Endothelial cell of umbilical vein (primary cell): Measurements from ENCODE around the gene KIF23. TPM values are rescaled to one million over a fixed set of nuclear protein-coding genes. Genes with fewer than 3 reads are reported as not detected.

ENCODE experiments used
- BruUV-seq: library from RNA; stranded (reverse); fragments of 400-500 nt; replicated peaks from 2 replicates; lab custom pipeline; 2021; lab: Mats Ljungman, UMichigan
- CTCF ChIA-PET: fragments of 300-600, 350-600 bp; sonication (Branson Sonifier 250); formaldehyde crosslinking; loops from one replicate; lab custom pipeline; 2021; ENCODE audit warnings: antibody characterized with exemption, inconsistent platforms; lab: Charles Lee
- POLR2A ChIA-PET: fragments of 300-600, 350-600 bp; sonication (Branson Sonifier 250); formaldehyde crosslinking; loops from one replicate; lab custom pipeline; 2021; ENCODE audit warnings: antibody characterized with exemption, inconsistent platforms; lab: Charles Lee
- DNase-seq: peaks from one replicate; pipeline ENCODE4 v3.0.0-alpha.2; 2011; ENCODE audit warnings: low read depth, low spot score
- FAIRE-seq: peaks from 2 replicates; lab custom pipeline; 2011; peaks lifted over from hg19 to GRCh38; lab: Jason Lieb, UNC
- H2AFZ ChIP-seq: 2 replicates; pipeline ENCODE4 v1.6.0; 2012; ENCODE audit warnings: low read depth, low read length, control low read depth, inconsistent platforms
- H3K27ac ChIP-seq: 2 replicates; pipeline ENCODE4 v1.5.1; 2011; ENCODE audit warnings: low read depth, mild to moderate bottlenecking, control low read depth, low read length, moderate library complexity; ENCODE audit not compliant: insufficient read depth
- H3K27me3 ChIP-seq, 2 experiments: 2 replicates each; pipeline versions ENCODE4 v1.6.0 to v1.6.1; 2011; ENCODE audit warnings: low read length in 2 of 2, mixed read lengths in 1 of 2; ENCODE audit not compliant: control insufficient read depth in 2 of 2, insufficient read depth in 2 of 2
- H3K36me3 ChIP-seq, 2 experiments: 2 replicates in 1 of 2; 3 replicates in 1 of 2; pipeline ENCODE4 v1.5.1; 2011; ENCODE audit warnings: low read length in 2 of 2, mild to moderate bottlenecking in 1 of 2, moderate library complexity in 1 of 2; ENCODE audit not compliant: control insufficient read depth in 2 of 2, insufficient read depth in 2 of 2; ENCODE audit errors: extremely low read depth in 1 of 2
- H3K4me1 ChIP-seq: 3 replicates; pipeline ENCODE4 v1.5.1; 2011; ENCODE audit warnings: mild to moderate bottlenecking, low read length; ENCODE audit not compliant: control insufficient read depth, insufficient read depth; ENCODE audit errors: extremely low read depth
- H3K4me2 ChIP-seq: 2 replicates; pipeline ENCODE4 v1.6.1; 2011; ENCODE audit warnings: low read length, control low read depth, mixed read lengths; ENCODE audit not compliant: insufficient read depth
- H3K4me3 ChIP-seq, 3 experiments: fragments of 200-600 bp in 1 of 3; sonication (generic), shearing (Covaris generic) in 1 of 3; replicated peaks in 1 of 3; 2 replicates each; pipeline ENCODE4 v1.5.1; 2011 to 2016; ENCODE audit warnings: control low read depth in 3 of 3, low read length in 3 of 3, mild to moderate bottlenecking in 2 of 3, inconsistent platforms in 1 of 3, low read depth in 1 of 3, moderate library complexity in 1 of 3; ENCODE audit not compliant: insufficient read depth in 1 of 3
- H3K79me2 ChIP-seq: 2 replicates; pipeline ENCODE4 v1.6.0; 2012; ENCODE audit warnings: low read length, inconsistent platforms; ENCODE audit not compliant: control insufficient read depth, insufficient read depth
- H3K9ac ChIP-seq: replicated peaks from 2 replicates; pipeline ENCODE3; 2011; ENCODE audit warnings: low read length, control low read depth; ENCODE audit not compliant: insufficient read depth; ENCODE audit errors: extremely low read depth
- H3K9me1 ChIP-seq: replicated peaks from 3 replicates; pipeline ENCODE4 v1.6.0; 2011; ENCODE audit warnings: mild to moderate bottlenecking, low read length; ENCODE audit not compliant: control insufficient read depth, insufficient read depth; ENCODE audit errors: extremely low read depth
- H3K9me3 ChIP-seq: replicated peaks from 2 replicates; pipeline ENCODE4 v1.5.1; 2012; ENCODE audit warnings: low read length, inconsistent platforms; ENCODE audit not compliant: control insufficient read depth, insufficient read depth
- H4K20me1 ChIP-seq: replicated peaks from 2 replicates; pipeline ENCODE3; 2011; ENCODE audit warnings: mild to moderate bottlenecking, low read length; ENCODE audit not compliant: control insufficient read depth, insufficient read depth; ENCODE audit errors: extremely low read depth
- CTCF ChIP-seq, 2 donors: IDR thresholded peaks; 1 replicate in 1 of 2; 2 replicates in 1 of 2; pipeline ENCODE4 v1.5.1; 2011; ENCODE audit warnings: low read length in 2 of 2, mild to moderate bottlenecking in 2 of 2, moderate library complexity in 2 of 2, control low read depth in 1 of 2, inconsistent platforms in 1 of 2, low read depth in 1 of 2; ENCODE audit not compliant: insufficient read depth in 1 of 2; ENCODE audit errors: extremely low read depth in 1 of 2
- FOS ChIP-seq: IDR thresholded peaks from 2 replicates; pipeline ENCODE4 v1.6.1; 2011; ENCODE audit warnings: mild to moderate bottlenecking, low read length, moderate library complexity, borderline replicate concordance; ENCODE audit not compliant: insufficient read depth
- JUN ChIP-seq: IDR thresholded peaks from 2 replicates; pipeline ENCODE4 v1.6.1; 2011; ENCODE audit warnings: borderline replicate concordance, low read depth; ENCODE audit not compliant: insufficient read length, insufficient read depth
- MAX ChIP-seq: IDR thresholded peaks from 2 replicates; pipeline ENCODE4 v1.6.1; 2011; ENCODE audit not compliant: insufficient read depth, insufficient read length
- POLR2A ChIP-seq: IDR thresholded peaks from 2 replicates; pipeline ENCODE4 v1.6.1; 2012; ENCODE audit warnings: low read depth, mild to moderate bottlenecking, control low read depth, low read length
- POLR2AphosphoS5 ChIP-seq: IDR thresholded peaks from 2 replicates; pipeline ENCODE4 v1.6.1; 2012; ENCODE audit warnings: low read depth, mild to moderate bottlenecking, control low read depth, low read length, moderate library complexity; ENCODE audit not compliant: insufficient read depth
- dilution Hi-C: fragments of 300-500 bp; cut with MboI; formaldehyde crosslinking; loops from one replicate; pipeline ENCODE4 v1.15.0; 2019; ENCODE audit warnings: low sequenced_read_pairs; ENCODE audit not compliant: extremely low pct_ligation_motif_present
- intact Hi-C: fragments of 100-400 bp; cut with micrococcal nuclease; formaldehyde crosslinking; loops from one replicate; pipeline ENCODE4 v1.10.0; 2022
- polyA plus RNA-seq, 4 experiments: library from polyadenylated mRNA; depleted of rRNA in 3 of 4; stranded (reverse) in 3 of 4; unstranded in 1 of 4; fragments of >200 nt; gene quantifications; 2 replicates each; pipeline versions ENCODE4 v1.2.1 to v1.2.3, GENCODE V29; 2011 to 2012; ENCODE audit warnings: missing spikeins in 1 of 4
- total RNA-seq: library from RNA; stranded (reverse); gene quantifications from 2 replicates; pipeline ENCODE4 v1.2.3, GENCODE V29; 2021

KIF23 gene
- total and polyA plus RNA-seq, 2 donors (not counting 3 experiments of a cell fraction or from before 2014, with no cell fraction given) = 25.4 to 64.7 TPM

GRCh38 chr15:69462493-69463181 is 48.5 kb downstream of the KIF23 start:
- POLR2A ChIA-PET = interaction anchor here (0.7 to 1.8 kb wide), 2 partner anchors 10 to 1043 kb away, joined by 3 to 44 read pairs; partner anchors contain the start of gene RPLP1

More at GRCh38 chr15:69462493-69463181, 48.5 kb downstream of the KIF23 start:
- Histone ChIP-seq H3K36me3 (no peaks in the 10 kb centered on the region), H3K9me1 (no peaks in the 10 kb centered on the region), H3K27me3 (no peaks in the 10 kb centered on the region), H3K4me2 (peak overlapping the region; percentile 44), H3K4me3 (peak overlapping the region; percentile 1 to 38 (median 31)), H3K9ac (peak overlapping the region; percentile 77), H3K9me3 (no peaks in the 10 kb centered on the region), H3K27ac (peak overlapping the region; percentile 65), H3K4me1 (peaks cover 8% of the 10 kb centered on the region), H3K79me2 (no peaks in the 10 kb centered on the region), H2AFZ (peak overlapping the region; percentile 44), H4K20me1 (no peaks in the 10 kb centered on the region)
- CTCF ChIA-PET = interaction anchor here (0.6 to 1.8 kb wide), 14 partner anchors 10 to 617 kb away, joined by 3 to 30 read pairs (median 4); partner anchors contain the start of genes KIF23 and RPLP1
- TF ChIP-seq JUN (no peak), FOS (no peak), MAX (peak; percentile 4), POLR2A (peak; percentile 80), CTCF (IDR thresholded peaks at IDR 0.05; ENCODE audit: extremely low read depth in 1 of 2, insufficient read depth in 1 of 2, low read depth in 1 of 2, low read length in 2 of 2) (peak; percentile 94 to 97), POLR2AphosphoS5 (peak; percentile 70)
- FAIRE-seq = peak; percentile 99
- peak; percentile 99 for DNase-seq
- intact Hi-C loops (loop anchor here (1.0 to 5.0 kb wide), 2 partner anchors 10 to 635 kb away; partner anchors contain the start of genes RPLP1 and TLE3), dilution Hi-C loops (no loop called here)
- no TSS peak for BruUV-seq
